Choroid plexus epithelial cell (primary cell): ENCODE data around the gene ARHGAP22.
A peak's percentile ranks its signal among the peaks of the same experiment; 100 is the strongest.
"Not testable (repeated sequence)": the region's sequence is repeated elsewhere in the genome, so short reads cannot be mapped to it uniquely, and the experiment has no call there.

Experiments used
- DNase-seq: peaks from one replicate; pipeline ENCODE4 v3.0.0-alpha.2; 2010; ENCODE audit warnings: low read depth
- H3K4me3 ChIP-seq: 2 replicates; pipeline ENCODE4 v1.5.1; 2011; ENCODE audit warnings: low read depth, mild to moderate bottlenecking, control low read depth, low read length, moderate library complexity
- CTCF ChIP-seq: conservative IDR thresholded peaks from 2 replicates; pipeline ENCODE4 v1.5.1; 2011; ENCODE audit warnings: low read depth, mild to moderate bottlenecking, control low read depth, inconsistent platforms, low read length, moderate library complexity

The ARHGAP22 gene

GRCh38 chr10:48428896-48429295 lies 176.0 kb downstream of the ARHGAP22 start:
- no peak overlapping the region for H3K4me3 ChIP-seq
- TF ChIP-seq CTCF, result no peak
- no peak for DNase-seq

GRCh38 chr10:48423884-48424283 lies 181.0 kb downstream of the ARHGAP22 start:
- no peak for TF ChIP-seq CTCF
- H3K4me3 ChIP-seq, result no peak overlapping the region
- DNase-seq, result no peak

GRCh38 chr10:48421862-48422261 lies 183.0 kb downstream of the ARHGAP22 start:
- DNase-seq, H3K4me3 ChIP-seq: not testable (repeated sequence)

- no peak for TF ChIP-seq CTCF
- H3K4me3 ChIP-seq, result no peak overlapping the region
- DNase-seq, result no peak
These were observed 185.2 kb downstream of the ARHGAP22 start for GRCh38 chr10:48419714-48420113.

GRCh38 chr10:48418189-48418788 lies 186.6 kb downstream of the ARHGAP22 start:
- TF ChIP-seq CTCF, result no peak
- no peak overlapping the region for H3K4me3 ChIP-seq
- no peak for DNase-seq

GRCh38 chr10:48417374-48417773 lies 187.5 kb downstream of the ARHGAP22 start:
- no peak for DNase-seq
- no peak for TF ChIP-seq CTCF

GRCh38 chr10:48416584-48417232 lies 188.2 kb downstream of the ARHGAP22 start:
- TF ChIP-seq CTCF, result peak; percentile 14

More at GRCh38 chr10:48417374-48417773, 187.5 kb downstream of the ARHGAP22 start:
- H3K4me3 ChIP-seq, result no peak overlapping the region

More at GRCh38 chr10:48416584-48417232, 188.2 kb downstream of the ARHGAP22 start:
- DNase-seq, result no peak
- H3K4me3 ChIP-seq, result no peak overlapping the region
